ENCODE results near the gene KLK11.
"Not testable (repeated sequence)": the region's sequence is repeated elsewhere in the genome, so short reads cannot be mapped to it uniquely, and the experiment has no call there.

Gene KLK11

DNA sequence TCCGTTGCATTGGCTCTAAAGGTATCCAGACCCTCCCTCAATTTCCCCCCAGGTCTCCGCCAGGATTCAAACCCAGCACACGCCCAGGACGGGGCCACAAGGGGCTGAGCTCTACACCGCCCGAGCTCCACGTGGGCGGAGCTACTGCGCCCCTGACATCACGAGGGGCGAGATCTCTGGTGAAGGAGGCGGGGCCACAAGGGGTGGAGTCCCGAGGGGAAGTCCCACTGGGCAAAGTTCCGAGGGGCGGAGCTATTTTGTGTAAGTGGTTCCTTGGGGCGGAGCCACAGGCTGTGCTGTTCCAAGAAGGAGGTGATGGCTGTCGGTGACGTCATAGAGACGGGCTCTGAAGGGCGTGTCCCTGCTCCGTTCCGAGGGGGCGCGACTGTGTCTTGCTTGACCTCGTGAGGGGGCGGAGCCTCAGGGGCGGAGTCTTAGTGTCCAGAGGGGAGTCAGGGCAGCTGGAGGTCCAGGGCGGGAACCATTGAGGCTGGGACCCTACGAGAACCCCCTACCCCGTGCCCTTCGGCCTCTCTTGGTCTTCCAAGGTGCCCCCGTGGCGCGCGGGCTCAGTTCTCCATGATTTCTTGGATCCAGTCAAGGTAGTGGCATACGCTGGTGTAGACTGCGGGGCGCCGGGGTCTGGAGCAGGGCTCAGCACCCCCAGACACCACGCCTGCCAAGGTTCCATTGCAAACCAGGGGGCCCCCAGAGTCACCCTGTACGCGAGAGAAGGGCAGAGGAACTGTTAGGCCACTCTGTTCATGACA, 23.7 kb downstream of the KLK11 start:
- no peak for DNase-seq

- DNase-seq = no peak
Observed at GRCh38 chr19:51002089-51002532, 24.3 kb downstream of the KLK11 start.

DNA sequence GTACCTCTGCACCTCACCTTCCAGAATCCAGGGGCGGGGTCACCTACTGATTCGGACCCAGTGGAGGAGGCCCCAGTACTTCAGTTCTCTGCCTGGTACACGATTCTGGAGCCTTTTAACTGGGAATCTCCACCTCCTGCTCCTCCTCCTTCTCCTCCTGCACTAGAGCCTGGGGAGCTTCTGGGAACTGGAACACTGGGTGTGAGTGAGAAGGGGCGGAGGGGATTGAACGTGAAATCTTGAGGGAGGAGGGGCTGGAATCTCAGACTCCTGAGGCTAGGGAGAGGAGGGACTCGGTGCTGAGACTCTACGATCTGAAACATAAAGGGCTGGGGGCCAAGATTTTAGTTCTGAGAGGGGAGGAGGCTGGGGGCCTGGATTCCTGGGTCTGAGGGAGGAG, 24.9 kb downstream of the KLK11 start, which contains the start of gene KLK8:
TSS of gene KLK8 (minus strand) at position 90 of the 400 bp plus-strand sequence. CDS start 437 bp downstream, outside the sequence.
- no peak for DNase-seq

DNA sequence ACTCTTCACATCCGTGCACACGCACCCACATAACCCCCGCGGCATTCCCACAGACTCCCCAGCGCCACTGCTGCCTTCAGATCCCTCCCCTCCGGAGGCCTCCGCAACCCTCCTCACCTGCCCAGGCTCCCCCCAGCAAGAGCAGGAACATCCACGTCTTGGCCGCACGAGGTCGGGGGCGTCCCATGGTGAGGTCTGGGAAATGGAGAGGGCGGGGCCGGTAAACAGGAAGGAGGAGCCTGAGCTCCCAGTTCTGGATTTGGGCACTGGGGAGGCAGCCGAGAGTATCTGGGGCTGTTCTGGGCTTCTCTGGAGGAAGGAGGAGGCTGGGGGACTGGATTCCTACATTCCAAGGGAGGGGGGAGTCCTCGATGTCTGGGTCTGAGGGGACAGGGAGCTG, 25.4 kb downstream of the KLK11 start:
- DNase-seq = no peak

- no peak for DNase-seq
Observed at GRCh38 chr19:51000426-51000825, 26.0 kb downstream of the KLK11 start.

DNA sequence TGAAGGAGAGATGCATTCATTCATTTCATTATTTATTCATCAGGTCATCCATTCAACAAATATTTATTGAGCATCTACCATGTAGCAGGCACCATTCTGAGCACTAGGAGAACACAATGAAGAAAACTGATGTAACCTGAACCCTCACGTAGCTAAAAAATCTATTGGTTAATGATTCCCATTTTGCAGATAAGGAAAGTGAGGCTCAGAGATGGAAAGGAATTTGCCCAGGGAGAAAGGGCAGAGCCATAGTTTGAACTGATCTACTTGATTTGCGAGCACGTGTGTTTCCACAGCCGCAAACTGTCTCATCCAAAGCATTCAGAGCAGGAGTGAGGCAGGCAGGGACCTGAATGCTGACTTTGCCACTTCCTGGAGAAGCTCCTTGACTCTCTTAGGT, 27.7 kb downstream of the KLK11 start:
- no peak for DNase-seq

- no peak for DNase-seq
Observed at GRCh38 chr19:50998061-50998460, 28.4 kb downstream of the KLK11 start.

DNA sequence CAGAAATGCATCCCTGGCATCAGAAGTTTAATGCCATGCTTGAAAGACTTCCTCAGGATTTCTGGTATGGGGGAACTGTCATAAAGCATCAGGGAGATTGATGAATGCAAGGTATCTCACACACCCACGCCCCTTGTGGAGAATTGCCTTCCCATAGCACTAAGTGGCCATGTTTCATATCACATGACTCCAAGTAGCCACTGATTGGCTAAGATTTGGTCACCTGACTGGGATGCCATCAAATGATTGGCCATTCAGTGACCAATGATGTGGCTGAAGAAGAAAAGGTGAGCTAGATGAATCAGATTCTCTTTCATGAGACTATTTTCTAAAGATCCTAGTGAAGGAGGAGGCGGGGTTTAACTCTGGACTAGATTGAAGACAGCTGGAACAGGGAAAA, 32.3 kb downstream of the KLK11 start:
- no peak for DNase-seq

GRCh38 chr19:50992666-50993035, 33.8 kb downstream of the KLK11 start:
- no peak for DNase-seq

DNA sequence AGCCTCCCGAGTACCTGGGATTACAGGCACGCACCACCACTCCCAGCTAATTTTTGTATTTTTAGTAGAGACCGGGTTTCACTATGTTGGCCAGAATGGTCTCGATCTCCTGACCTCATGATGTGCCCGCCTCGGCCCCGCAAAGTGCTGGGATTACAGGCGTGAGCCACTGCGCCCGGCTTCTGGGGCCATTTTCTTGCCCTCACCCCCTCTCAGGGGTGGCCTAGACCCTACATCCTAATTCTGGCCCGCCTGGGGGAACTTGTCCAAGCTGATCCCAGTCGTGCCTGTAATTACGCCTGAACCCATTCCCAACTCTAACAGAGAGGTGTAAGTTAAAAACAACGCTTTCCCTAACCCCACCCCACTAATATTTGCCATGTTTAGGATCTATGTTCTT, 42.0 kb downstream of the KLK11 start:
- not testable (repeated sequence) for DNase-seq

- DNase-seq = no peak
Observed at GRCh38 chr19:50983625-50984292, 42.7 kb downstream of the KLK11 start, which contains the start of gene KLK7. Gene KLK7, minus strand, starts transcription at chr19:50983917. Its CDS starts 1,518 bp downstream, at chr19:50982399.

- no peak for DNase-seq
Observed at GRCh38 chr19:50982186-50982585, 44.2 kb downstream of the KLK11 start.

GRCh38 chr19:50981587-50982146, 44.7 kb downstream of the KLK11 start:
- no peak for DNase-seq

GRCh38 chr19:50980208-50980607, 46.2 kb downstream of the KLK11 start:
- no peak for DNase-seq

DNA sequence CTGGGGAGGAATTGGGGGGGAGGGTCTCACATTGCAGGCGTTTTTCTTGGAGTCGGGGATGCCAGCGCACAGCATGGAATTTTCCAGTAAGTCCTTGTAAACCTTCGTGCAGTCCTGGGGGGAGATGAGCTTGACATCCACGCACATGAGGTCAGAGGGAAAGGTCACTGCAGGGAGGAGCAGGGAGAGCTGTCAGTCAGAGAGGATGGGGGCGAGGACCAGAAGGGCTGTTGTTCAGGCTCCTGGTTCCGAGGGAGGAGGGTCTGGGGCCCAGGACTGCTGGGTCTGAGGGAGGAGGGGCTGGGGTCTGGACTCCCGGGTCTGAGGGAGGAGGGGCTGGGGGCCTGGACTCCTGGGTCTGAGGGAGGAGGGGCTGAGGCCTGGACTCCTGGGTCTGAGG, 46.7 kb downstream of the KLK11 start:
- DNase-seq = no peak

- DNase-seq = no peak
Observed at GRCh38 chr19:50978772-50979390, 47.5 kb downstream of the KLK11 start.

DNA sequence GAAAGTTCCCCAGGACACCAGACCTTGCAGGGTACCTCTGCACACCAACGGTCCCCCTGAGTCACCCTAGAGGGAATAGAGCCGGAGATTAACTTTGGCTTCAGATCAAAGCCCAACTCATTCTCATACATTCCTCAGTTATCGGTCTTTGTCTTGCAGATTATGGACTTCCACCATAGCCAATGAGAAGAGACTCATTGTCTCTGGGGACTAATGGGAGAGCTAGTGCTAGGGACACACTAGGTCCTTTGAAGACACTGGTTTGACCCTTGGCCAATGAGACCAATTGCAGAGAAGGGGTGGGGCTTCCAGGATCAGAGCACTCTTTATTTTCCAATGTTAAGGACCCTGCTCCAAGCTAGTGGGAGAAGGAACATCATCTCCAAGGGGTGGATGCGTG, 48.8 kb downstream of the KLK11 start:
- no peak for DNase-seq

DNA sequence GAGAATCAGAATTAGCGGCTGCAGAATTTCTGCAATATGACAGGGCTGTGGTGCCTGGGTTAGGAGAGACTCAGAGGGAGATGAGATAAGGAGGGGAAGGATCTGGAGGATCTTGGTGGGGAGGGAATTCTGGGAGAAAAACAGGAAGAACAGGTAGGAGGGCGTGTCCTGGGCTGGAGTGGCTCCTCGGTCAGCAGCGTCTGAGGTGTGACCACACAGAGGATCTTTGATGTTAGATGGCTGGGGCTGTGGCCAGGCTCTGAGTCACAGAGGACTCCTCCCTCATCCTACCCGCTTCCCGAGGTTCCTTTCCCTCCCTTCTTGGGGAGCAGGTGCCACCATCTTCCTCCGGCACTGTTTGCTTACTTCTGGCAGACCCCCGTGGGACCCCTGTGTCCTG, 50.6 kb downstream of the KLK11 start:
- no peak for DNase-seq

- no peak for DNase-seq
Observed at GRCh38 chr19:50974702-50975556, 51.5 kb downstream of the KLK11 start.

DNA sequence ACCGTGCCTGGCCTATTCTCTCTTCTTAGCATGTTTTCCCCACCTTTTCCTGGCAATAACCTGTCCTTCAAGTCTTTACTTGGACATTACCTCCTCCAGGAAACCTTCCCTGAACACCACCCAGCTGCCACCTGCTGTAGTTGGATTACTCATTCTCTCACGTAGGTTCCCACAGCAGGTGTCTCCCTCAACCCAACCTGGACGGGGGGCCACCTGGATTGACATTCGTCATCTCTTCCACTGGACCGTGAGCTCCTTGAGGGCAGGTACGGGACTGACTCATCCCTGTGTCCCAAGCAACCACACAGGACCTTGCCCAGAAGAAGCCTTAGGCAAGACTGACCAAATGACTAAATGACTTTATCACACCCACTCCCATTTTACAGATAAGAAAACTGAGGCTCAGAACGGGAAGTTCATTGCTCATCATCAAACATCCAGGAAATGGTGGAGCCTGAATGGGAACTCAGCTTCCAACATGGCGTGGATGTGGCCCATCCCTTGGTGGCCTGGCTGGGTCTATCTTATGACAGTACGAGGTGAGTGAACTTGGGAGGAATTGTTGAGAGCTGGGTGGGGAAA, 53.5 kb downstream of the KLK11 start:
- no peak for DNase-seq

Measured in effector CD4-positive, alpha-beta T cell (primary cell).